GM15510 (cell line): ENCODE measurements around the gene TXN2.

Experiments used
- POLR2A ChIP-seq: IDR thresholded peaks from 3 replicates; pipeline ENCODE4 v1.6.1; 2011; ENCODE audit warnings: borderline replicate concordance; ENCODE audit not compliant: insufficient read length; ENCODE audit errors: extremely low read depth

The TXN2 gene, protein sequence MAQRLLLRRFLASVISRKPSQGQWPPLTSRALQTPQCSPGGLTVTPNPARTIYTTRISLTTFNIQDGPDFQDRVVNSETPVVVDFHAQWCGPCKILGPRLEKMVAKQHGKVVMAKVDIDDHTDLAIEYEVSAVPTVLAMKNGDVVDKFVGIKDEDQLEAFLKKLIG

DNA sequence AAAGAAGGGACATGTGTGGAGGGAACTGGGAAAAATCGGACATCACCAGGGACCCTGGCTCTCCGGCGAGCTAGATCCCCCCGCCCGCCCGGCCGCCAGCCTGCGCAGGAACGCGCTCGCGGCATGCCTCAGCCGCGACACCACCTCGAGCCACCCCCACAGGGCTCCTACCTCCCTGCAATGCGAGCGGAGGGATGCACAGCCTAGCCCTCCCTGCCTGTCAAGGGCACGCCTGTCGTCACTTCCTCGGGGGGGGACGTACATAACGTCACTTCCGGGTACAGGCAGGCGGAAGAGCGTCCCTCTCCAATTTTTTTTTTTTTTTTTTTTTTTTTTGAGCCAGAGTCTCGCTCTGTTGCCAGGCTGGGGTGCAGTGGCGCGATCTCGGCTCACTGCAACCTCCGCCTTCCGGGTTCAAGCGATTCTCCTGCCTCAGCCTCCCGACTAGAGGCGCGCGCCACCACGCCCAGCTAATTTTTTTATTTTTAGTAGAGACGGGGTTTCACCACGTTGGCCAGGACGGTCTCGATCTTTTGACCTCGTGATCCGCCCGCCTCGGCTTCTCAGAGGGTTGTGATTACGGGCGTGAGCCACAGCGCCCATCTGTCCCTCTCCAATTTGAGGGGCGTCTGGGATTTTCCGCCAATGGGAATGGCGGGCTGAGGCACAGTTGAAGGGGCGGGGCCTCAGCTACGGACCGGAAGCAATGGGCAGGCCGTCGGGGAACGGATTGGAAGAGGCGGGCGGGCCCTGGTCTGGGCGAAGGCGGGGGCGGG lies at the start of gene TXN2:
Gene TXN2 (minus strand): TSS at position 248 of the 776 bp plus-strand sequence. CDS start 803 bp downstream, outside the sequence.
- peak; percentile 84 for TF ChIP-seq POLR2A

DNA sequence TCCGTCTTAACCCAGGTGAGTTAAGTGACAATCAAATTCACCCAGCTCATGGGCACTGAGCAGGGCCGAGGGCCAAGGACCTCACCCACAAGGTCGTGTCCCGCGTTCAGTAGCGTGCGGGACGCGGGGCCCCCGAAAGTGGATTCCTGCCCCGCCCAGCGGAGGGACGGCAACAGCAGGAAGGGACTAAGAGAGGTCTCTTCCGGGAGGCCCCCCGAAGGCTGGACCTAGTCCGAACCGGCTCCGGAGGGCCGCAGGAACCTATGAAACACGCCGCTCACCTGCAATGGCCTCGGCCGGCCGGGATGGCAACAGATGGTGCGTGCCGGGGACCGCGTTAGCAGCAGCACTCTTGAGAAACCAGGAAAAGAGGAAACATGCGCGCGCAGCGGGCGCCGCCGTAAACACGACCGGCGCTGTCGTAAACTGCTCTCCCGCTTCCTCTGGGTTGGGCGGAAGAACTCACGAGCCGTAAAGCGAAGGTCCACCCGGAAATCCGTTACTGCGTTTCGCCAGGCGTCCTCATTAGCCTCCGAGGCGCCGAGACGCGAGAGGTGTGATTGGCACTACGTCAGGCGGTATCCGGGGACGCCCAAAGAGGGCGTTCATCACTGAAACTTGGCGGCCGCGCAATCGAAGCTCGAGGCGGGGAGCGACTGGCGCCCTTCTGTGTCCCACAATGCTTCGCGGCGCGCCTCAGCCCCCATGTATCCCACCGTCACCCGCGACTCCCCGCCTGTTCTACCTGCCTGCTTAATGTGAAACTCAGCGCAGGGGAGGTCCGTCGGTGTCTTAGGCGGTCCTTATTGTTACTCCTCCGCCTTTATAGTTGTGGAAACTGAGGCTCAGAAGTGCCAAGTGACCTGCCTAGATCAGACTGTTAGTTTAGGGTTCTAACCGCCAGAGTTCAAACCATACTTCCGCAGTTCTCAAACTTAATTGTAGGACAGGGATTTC lies 47.6 kb upstream of the TXN2 start, which contains the start of gene EIF3D:
Gene EIF3D (minus strand): TSS at position 372 of the 957 bp plus-strand sequence. CDS start 3,045 bp downstream, outside the sequence.
- TF ChIP-seq POLR2A = peak; percentile 89

DNA sequence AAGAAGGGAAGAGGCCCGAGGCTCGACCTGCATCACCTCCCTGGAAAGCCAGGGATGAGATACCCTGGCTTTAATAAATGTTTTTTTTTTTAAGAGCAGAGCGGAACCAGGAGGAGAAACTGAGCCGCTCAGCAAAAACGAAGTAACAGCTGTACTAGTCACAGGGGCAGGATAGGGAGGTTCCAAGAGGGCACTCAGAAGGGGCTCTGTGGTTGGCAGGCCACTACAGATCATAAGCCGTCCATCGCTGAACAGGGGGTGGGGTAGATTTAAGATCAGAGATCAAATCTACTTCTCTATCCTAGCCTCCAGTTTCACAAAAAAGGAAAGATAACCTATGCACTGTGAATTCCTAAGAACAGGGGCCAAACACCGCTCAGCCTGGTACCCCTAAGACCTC lies 46.9 kb upstream of the TXN2 start:
- no peak for TF ChIP-seq POLR2A

DNA sequence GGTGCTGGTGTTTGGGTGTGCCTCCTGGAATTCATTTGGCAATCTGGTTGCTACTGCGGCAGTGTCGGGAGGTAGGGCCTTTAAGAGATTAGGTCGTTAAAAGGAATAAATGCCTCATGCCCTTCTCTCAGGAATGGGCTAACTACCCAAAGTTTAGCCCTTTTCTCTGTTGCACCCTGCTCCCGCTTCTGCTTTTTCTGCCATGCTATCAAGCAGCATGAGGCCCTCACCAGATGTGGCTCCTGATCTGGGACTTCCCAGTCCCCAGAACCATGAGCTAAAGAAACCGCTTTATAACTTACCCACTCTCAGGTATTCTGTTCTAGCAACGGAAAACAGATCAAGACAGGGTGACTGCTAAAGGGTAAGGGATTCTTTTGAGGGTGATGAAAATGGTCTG lies 41.2 kb upstream of the TXN2 start:
- TF ChIP-seq POLR2A = no peak

DNA sequence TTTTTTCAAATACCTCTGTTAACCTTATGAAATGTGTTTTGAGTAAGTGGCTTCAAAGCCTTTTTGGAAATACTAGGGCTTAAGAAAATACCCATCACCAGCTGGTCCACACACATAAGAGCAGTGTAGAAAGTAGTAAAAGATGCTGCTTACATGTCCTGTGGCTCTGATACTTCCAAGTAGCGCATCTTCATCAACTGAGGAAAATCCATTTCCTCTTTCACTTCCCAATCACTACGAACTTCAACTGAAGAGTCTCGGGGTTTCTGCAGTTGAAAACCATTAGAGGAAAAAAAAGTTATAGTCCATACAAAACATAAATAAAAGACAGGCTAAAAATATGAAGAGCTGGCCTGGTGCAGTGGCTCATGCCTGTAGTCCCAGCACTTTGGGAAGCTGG lies 39.0 kb upstream of the TXN2 start:
- TF ChIP-seq POLR2A = no peak

DNA sequence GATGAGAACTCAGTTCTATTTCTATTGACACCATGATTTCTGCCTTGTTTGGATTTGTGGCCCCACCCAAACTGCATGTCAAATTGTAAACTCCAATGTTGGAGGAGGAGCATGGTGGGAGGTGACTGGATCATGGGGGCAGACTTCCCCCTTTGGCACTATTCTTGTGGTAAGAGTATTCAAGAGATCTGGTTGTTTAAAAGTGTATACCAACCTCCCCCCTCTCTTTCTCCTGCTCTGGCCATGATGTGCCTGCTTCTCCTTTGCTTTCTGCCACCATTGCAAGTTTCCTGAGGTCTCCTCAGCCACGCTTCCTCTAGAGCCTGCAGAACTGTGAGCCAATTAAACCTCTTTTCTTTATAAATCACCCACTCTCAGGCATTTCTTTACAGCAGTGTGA lies 33.3 kb upstream of the TXN2 start:
- TF ChIP-seq POLR2A = no peak

DNA sequence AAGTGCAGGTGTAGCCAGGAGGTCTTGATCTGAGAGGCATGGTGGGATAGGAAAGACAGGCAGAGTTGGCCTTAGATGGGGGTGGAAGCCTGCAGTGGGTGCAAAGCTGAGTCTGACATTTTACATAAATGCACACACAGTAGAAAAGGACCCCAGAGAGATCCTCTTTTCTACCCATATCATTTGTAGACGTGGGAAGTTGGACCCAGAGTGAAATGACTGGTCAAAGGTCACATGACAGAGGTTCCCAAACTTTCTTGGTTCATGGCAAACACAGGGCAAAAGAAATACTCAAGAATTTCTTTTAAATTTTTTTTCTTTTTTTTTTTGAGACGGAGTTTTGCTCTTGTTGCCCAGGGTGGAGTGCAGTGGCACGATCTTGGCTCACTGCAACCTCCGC lies 31.6 kb upstream of the TXN2 start:
- TF ChIP-seq POLR2A = no peak

DNA sequence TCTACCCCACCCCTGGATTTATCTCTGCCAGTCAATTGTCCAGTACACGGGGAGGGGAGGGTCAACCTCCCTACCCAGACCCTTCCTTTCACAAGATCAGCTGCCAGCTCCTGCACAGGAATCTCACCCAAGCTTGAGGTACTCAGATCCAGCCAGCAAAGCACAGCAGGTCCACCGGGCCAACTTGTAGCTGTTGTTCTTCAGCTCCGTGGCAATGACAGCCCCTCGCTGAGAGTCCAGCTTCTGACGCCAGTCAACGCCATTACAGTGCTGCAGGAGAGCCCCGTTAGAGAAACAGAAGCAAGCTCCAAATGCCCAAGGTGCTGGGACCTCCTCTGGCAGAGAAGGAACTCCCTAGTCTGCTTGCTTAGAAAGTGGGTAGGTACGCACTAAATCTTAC lies 30.9 kb upstream of the TXN2 start:
- no peak for TF ChIP-seq POLR2A

DNA sequence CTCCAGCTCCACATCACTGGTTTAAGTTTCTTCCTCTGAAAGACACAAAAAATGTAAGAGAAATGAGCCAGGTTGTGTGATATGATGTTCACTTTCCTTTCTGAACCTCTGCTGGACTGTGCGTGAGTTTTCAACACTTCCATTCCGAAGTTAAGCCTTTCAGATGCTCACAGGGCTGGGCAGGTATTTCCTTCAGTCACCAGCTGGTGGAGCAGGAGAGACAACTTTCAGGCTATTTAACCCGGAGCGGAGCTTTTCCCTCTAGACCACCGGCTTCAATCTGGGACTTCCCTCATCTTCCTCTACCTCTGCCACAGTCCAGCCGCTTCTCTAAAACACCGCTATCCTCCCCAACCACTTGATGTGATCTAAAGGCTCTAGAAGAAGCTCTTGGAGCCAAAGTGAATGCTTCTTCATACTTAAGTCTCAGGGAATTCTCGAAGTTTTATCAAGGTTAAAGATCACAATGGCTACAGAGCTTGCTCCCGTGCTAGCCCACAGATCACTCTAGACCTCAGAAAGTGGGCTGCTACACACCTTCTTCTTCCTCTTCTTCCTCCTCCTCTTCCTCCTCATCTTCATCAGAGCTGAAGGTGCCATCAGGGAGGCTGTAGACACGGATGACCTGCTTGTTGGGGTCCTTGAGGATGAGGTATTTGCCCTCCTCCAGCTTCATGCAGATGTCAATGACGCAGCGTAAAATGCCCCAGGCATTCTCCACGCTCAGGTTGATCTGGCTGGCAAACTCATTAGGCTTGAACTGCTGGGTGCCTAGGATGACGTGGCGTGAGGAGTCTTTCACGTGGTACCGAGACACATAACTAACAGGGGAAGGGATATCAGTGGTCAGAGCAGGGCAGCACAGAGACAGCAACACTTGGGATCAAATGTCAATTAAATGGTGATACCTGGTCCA lies 29.8 kb upstream of the TXN2 start:
- no peak for TF ChIP-seq POLR2A

DNA sequence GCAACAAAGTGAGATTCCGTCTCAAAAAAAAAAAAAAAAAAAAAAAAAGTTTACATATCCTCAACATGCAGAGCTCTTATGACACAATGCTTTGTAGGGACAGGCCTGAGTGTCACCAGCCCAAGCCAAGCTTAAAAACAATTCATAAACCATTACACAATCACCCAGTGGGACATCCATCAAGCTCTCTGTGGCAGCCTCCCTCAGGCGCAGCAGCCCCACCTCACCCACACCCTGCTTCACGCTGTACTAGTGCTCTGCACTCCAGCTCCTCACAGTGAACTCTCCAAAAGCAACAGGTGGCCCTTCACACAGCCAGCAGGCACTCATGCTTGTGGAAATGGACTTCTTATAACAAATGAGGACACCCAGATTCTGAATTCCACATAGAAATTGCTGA lies 28.9 kb upstream of the TXN2 start:
- no peak for TF ChIP-seq POLR2A

DNA sequence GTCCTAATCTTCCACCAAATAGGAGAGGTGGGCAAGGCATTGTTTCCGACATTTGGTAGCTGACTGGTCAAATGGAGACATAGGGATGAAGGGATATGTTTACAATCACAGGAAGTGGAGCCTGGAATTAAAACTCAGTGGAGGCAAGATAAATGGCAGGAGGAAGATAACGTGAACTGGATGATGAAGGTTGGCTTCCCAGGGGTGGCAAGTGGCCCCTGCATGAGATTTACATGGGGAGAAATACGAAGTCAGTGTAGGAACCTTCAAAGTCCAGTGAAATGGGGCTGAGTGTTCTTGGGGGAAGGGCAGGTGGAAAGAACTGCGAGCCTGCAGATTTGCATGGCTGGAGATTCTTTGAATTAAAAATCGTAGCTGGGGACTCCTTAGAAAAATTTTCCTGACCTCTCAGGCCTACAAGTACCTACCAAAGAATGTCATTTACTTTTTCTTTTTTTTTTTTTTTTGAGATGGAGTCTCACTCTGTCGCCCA lies 26.1 kb upstream of the TXN2 start:
- TF ChIP-seq POLR2A = no peak

DNA sequence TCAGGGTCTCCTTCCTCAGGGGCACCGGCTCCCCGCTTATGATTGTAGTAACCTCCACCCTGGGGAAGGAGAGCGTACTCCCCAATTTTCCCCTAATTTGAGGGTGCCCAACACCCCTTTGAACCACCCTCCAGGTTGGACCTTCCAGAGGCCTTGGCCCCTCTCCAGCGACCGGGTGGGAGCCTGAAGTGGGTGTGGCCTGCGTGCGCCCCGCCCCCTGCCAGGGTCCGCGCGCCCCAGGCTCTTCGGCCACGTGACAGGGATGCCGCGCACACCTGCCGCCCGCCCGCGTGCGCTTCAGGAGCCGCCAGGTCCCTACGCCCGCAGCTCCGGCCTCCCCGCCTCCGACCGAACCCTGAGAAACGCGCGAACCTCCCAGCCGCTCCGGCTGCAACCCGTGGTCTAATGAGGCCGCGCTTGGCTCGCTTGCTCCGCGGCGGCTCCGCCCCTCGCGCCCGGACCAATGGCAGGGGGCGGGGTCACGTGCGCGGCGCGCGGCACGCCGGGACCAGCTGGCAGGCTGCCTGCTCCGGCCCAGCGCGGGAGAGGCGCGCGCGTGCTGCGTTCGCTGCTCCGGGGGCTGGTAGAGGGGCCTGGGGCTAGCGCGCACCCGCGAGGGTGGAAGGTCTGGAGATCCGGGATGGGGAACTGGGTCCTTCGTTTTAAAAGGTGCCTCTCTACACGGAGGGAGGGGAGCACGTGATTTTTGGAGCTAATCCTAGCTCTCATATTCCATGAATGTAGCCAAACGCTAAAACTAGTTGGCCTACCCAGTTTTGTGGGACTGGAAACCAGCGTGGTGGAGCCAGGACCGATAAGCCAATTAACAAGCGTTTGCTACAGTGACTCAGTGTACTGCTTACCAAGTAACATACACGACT lies 25.4 kb upstream of the TXN2 start, which contains the start of gene FOXRED2:
Gene FOXRED2 (minus strand): TSS at position 404 of the 881 bp plus-strand sequence. CDS start 618 bp downstream, outside the sequence.
- peak; percentile 91 for TF ChIP-seq POLR2A
